GM23338 (cell line): ENCODE measurements around the gene ATRIP. TPM values are rescaled to one million over a fixed set of nuclear protein-coding genes. Genes with fewer than 3 reads are reported as not detected.

Experiments used
- ATAC-seq: fragments of 200-7000 bp; cut with Tn5 transposase; 3 replicates; pipeline ENCODE4 v1.9.1; 2020
- DNase-seq: peaks from one replicate; pipeline ENCODE4 v3.0.0-alpha.2; 2015; ENCODE audit warnings: low spot score
- H2AFZ ChIP-seq: fragments of 200-600 bp; sonication (generic); 2 replicates; pipeline ENCODE4 v1.8.0; 2016; ENCODE audit warnings: antibody characterized with exemption, mild to moderate bottlenecking, moderate library complexity
- H3F3A ChIP-seq: fragments of 200-600 bp; sonication (generic); replicated peaks from 2 replicates; pipeline ENCODE4 v1.8.0; 2017; ENCODE audit warnings: antibody characterized with exemption, mixed run types, low read depth
- H3K27ac ChIP-seq: fragments of 200-600 bp; sonication (generic); 2 replicates; pipeline ENCODE4 v1.6.1; 2016; ENCODE audit warnings: low read depth
- H3K27me3 ChIP-seq: fragments of 200-600 bp; sonication (generic); 2 replicates; pipeline ENCODE4 v1.8.0; 2016; ENCODE audit warnings: mild to moderate bottlenecking, mixed run types, moderate library complexity; ENCODE audit not compliant: insufficient read depth
- H3K36me3 ChIP-seq: fragments of 200-600 bp; sonication (generic); 2 replicates; pipeline ENCODE4 v1.8.0; 2016; ENCODE audit warnings: mild to moderate bottlenecking; ENCODE audit not compliant: insufficient read depth
- H3K4me1 ChIP-seq: fragments of 200-600 bp; sonication (generic); 2 replicates; pipeline ENCODE4 v1.8.0; 2016; ENCODE audit warnings: mild to moderate bottlenecking, moderate library complexity; ENCODE audit not compliant: insufficient read depth
- H3K4me2 ChIP-seq: fragments of 200-600 bp; sonication (generic); 2 replicates; pipeline ENCODE4 v1.7.1; 2017; ENCODE audit warnings: mixed run types
- H3K4me3 ChIP-seq: fragments of 200-600 bp; sonication (generic); 2 replicates; pipeline ENCODE4 v1.6.1; 2016; ENCODE audit warnings: mixed run types
- H3K79me2 ChIP-seq: fragments of 200-600 bp; sonication (generic); replicated peaks from 2 replicates; pipeline ENCODE4 v1.8.0; 2017; ENCODE audit warnings: mild to moderate bottlenecking; ENCODE audit not compliant: insufficient read depth
- H3K9me2 ChIP-seq: fragments of 200-600 bp; sonication (generic); 2 replicates; pipeline ENCODE4 v1.8.0; 2017; ENCODE audit not compliant: insufficient read depth
- H4K20me1 ChIP-seq: fragments of 200-600 bp; sonication (generic); replicated peaks from 2 replicates; pipeline ENCODE4 v1.8.0; 2017; ENCODE audit warnings: mild to moderate bottlenecking; ENCODE audit not compliant: insufficient read depth
- H3K27ac Mint-ChIP-seq: 2 replicates; pipeline ENCODE4 v1.8.0; 2020; ENCODE audit warnings: inconsistent platforms, mild to moderate bottlenecking, moderate library complexity, mixed read lengths
- H3K27me3 Mint-ChIP-seq: 3 replicates; pipeline ENCODE4 v1.8.0; 2022; ENCODE audit warnings: low read depth, mild to moderate bottlenecking, moderate library complexity, mixed read lengths, inconsistent platforms; ENCODE audit not compliant: insufficient read depth, poor library complexity
- H3K36me3 Mint-ChIP-seq: 3 replicates; pipeline ENCODE4 v1.8.0; 2021; ENCODE audit warnings: low read depth, mild to moderate bottlenecking, inconsistent platforms, moderate library complexity, mixed read lengths
- H3K4me1 Mint-ChIP-seq: 3 replicates; pipeline ENCODE4 v1.8.0; 2020; ENCODE audit warnings: mild to moderate bottlenecking, inconsistent platforms, mixed read lengths
- H3K4me3 Mint-ChIP-seq: 3 replicates; pipeline ENCODE4 v1.8.0; 2021; ENCODE audit warnings: moderate library complexity, mild to moderate bottlenecking, inconsistent platforms, mixed read lengths
- H3K9me3 Mint-ChIP-seq: 3 replicates; pipeline ENCODE4 v1.8.0; 2020; ENCODE audit warnings: moderate library complexity, mild to moderate bottlenecking, inconsistent platforms, mixed read lengths
- CREB1 ChIP-seq: fragments of 250-450 bp; sonication (Bioruptor Pico); IDR thresholded peaks from 2 replicates; pipeline ENCODE4 v1.5.0; 2020; ENCODE audit warnings: low read depth, mild to moderate bottlenecking, moderate library complexity
- CTCF ChIP-seq, 2 experiments: fragments of 200-600 bp in 1 of 2; sonication (generic) in 1 of 2; conservative IDR thresholded peaks; 2 replicates each; pipeline versions ENCODE4 v1.5.1 to v1.6.1; 2016 to 2017; ENCODE audit warnings: antibody characterized with exemption in 2 of 2, low read depth in 2 of 2, mild to moderate bottlenecking in 2 of 2, moderate library complexity in 1 of 2
- ETS1 ChIP-seq: IDR thresholded peaks from 2 replicates; pipeline ENCODE4 v1.6.1; 2016; ENCODE audit warnings: antibody characterized with exemption
- POLR2AphosphoS5 ChIP-seq: IDR thresholded peaks from 2 replicates; pipeline ENCODE4 v1.6.1; 2016; ENCODE audit warnings: antibody characterized with exemption, low read depth
- STAT1 ChIP-seq: IDR thresholded peaks from one replicate; pipeline ENCODE4 v1.6.1; 2016; ENCODE audit warnings: antibody characterized with exemption; ENCODE audit not compliant: unreplicated experiment
- ZNF114 ChIP-seq: fragments of 250-450 bp; sonication (Bioruptor Pico); IDR thresholded peaks from 2 replicates; pipeline ENCODE4 v1.5.0; 2020; ENCODE audit warnings: mild to moderate bottlenecking, moderate library complexity
- ZNF331 ChIP-seq: fragments of 250-450 bp; sonication (Bioruptor Pico); IDR thresholded peaks from 2 replicates; pipeline ENCODE4 v1.5.0; 2020; ENCODE audit warnings: low read depth, mild to moderate bottlenecking, moderate library complexity
- polyA plus RNA-seq: library from polyadenylated mRNA; unstranded; fragments of >200 nt; fragmentation: Nextera tagmentation; extraction: Ambion mirVana; gene quantifications from 2 replicates; pipeline ENCODE4 v1.2.1, GENCODE V29; 2016
- total RNA-seq: library from RNA; depleted of rRNA; stranded (reverse); fragments of >200 nt; shearing (Covaris generic); gene quantifications from 2 replicates; pipeline ENCODE4 v1.2.3, GENCODE V29; 2014

Gene ATRIP
- total and polyA plus RNA-seq, 2 experiments from 2014 or later, result 5.8 to 17.3 TPM

DNA sequence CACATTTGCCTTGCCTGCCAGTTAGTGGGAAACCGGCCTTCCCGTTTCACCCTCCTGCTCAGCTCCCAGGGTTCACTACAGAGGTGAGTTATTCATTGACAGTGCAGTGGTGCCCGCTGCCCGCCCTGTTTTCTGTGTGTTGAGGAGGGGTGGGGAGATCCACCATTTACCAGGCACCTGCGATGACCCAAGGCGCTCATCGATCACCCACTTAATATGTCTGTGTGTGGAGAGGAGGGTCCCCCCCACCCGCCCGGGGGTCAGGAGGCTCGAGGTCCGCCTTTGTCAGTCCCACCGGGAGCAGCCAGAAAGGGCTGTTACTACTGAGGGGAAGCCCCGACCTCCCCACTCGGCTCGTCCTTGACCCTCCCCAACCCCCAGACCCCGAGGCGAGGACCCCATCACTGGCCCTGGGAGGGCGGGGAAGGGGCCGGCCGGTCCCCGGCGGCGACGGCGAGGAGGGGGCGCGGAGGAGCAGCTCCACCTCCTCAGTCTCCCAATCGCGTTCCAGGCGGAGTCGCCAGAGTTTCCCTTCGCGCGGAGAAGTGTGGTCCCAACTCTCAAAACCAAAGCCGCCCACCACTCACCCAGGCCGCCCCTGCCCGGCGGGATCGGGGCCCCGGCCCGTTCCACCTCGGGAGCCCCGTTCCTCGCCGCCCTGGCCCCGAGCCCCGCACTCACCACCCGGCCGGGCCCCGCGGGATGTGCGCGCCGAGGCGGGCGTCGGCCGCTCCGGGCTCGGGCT, 17.8 kb upstream of the ATRIP start:
- Histone ChIP-seq H3K4me3 (peak overlapping the region; percentile 84), H3K79me2 (peaks cover 55% of the 10 kb centered on the region), H3K36me3 (peaks cover 10% of the 10 kb centered on the region), H3K4me1 (peaks cover 35% of the 10 kb centered on the region), H3K9me2 (no peaks in the 10 kb centered on the region), H3F3A (peaks cover 28% of the 10 kb centered on the region), H4K20me1 (peaks cover 17% of the 10 kb centered on the region), H2AFZ (no peak overlapping the region), H3K4me2 (peak overlapping the region; percentile 86), H3K27me3 (no peaks in the 10 kb centered on the region), H3K27ac (peak overlapping the region; percentile 81; the same call in 1 of the 2 replicates)
- ATAC-seq (peak; percentile 6), DNase-seq (peak; percentile 64)
- H3K9me3 Mint-ChIP-seq, result peaks cover 3% of the 10 kb centered on the region; the same call in 1 of the 3 replicates
- TF ChIP-seq ZNF114 (no peak), STAT1 (no peak), POLR2AphosphoS5 (peak; percentile 55; the same call in 1 of the 2 replicates)
- H3K27me3 Mint-ChIP-seq, result peaks cover 16% of the 10 kb centered on the region
- H3K4me3 Mint-ChIP-seq, result peak overlapping the region; percentile 86
- peak overlapping the region; percentile 92 for H3K27ac Mint-ChIP-seq
- H3K4me1 Mint-ChIP-seq, result peaks cover 64% of the 10 kb centered on the region
- H3K36me3 Mint-ChIP-seq, result peaks cover 48% of the 10 kb centered on the region

GRCh38 chr3:48429317-48429959, 17.1 kb upstream of the ATRIP start:
- peak overlapping the region; percentile 86 for H3K4me2 ChIP-seq
- H2AFZ ChIP-seq, result no peak overlapping the region
- peak overlapping the region; percentile 99 for H3K27ac ChIP-seq
- Mint-ChIP-seq H3K4me1 (peaks cover 61% of the 10 kb centered on the region), H3K27me3 (peaks cover 14% of the 10 kb centered on the region), H3K36me3 (peaks cover 52% of the 10 kb centered on the region), H3K27ac (peak overlapping the region; percentile 97), H3K9me3 (peaks cover 3% of the 10 kb centered on the region; the same call in 1 of the 3 replicates), H3K4me3 (peak overlapping the region; percentile 88)
- ATAC-seq (peak; percentile 39), DNase-seq (peak; percentile 83)
- peaks cover 35% of the 10 kb centered on the region for H3K4me1 ChIP-seq
- H3K36me3 ChIP-seq, result peaks cover 10% of the 10 kb centered on the region
- peak overlapping the region; percentile 84 for H3K4me3 ChIP-seq
- H3K9me2 ChIP-seq, result no peaks in the 10 kb centered on the region
- H3F3A ChIP-seq, result peaks cover 33% of the 10 kb centered on the region
- H4K20me1 ChIP-seq, result peaks cover 17% of the 10 kb centered on the region
- H3K79me2 ChIP-seq, result peaks cover 53% of the 10 kb centered on the region
- no peaks in the 10 kb centered on the region for H3K27me3 ChIP-seq
- no peak for TF ChIP-seq ZNF331 (CRISPR knock-in tag)

GRCh38 chr3:48429960-48430707, 16.4 kb upstream of the ATRIP start, which contains the start of gene PLXNB1:
TSS of gene PLXNB1 (minus strand) at chr3:48430086. CDS start at chr3:48424611, 5,475 bp downstream.
- peak within 1 kb of the TSS; percentile 99 for H3K27ac ChIP-seq
- Mint-ChIP-seq H3K4me3 (peak within 1 kb of the TSS; percentile 88), H3K27me3 (peaks cover 13% of the 10 kb centered on the region), H3K4me1 (peaks cover 55% of the 10 kb centered on the region), H3K27ac (peak within 1 kb of the TSS; percentile 97), H3K9me3 (peaks cover 3% of the 10 kb centered on the region; the same call in 1 of the 3 replicates), H3K36me3 (peaks cover 49% of the 10 kb centered on the region)
- H3K27me3 ChIP-seq, result no peaks in the 10 kb centered on the region
- DNase-seq (peak; percentile 98), ATAC-seq (peak; percentile 70)
- TF ChIP-seq ZNF331 (CRISPR knock-in tag) (no peak), CREB1 (peak; percentile 24; the same call in 1 of the 2 replicates), POLR2AphosphoS5 (peak; percentile 68), CTCF (conservative IDR thresholded peaks at IDR 0.05; ENCODE audit: low read depth in 2 of 2) (no peak), ETS1 (0 out of 2 replicates have a peak, but pooled peaks have one; percentile 39)
- H2AFZ ChIP-seq, result no peak within 1 kb of the TSS
- peak within 1 kb of the TSS; percentile 86 for H3K4me2 ChIP-seq
- no peaks in the 10 kb centered on the region for H3K9me2 ChIP-seq
- H4K20me1 ChIP-seq, result peaks cover 10% of the 10 kb centered on the region
- peak within 1 kb of the TSS; percentile 84 for H3K4me3 ChIP-seq
- peaks cover 50% of the 10 kb centered on the region for H3K79me2 ChIP-seq
- peaks cover 33% of the 10 kb centered on the region for H3F3A ChIP-seq
- H3K36me3 ChIP-seq, result peaks cover 10% of the 10 kb centered on the region
- peaks cover 35% of the 10 kb centered on the region for H3K4me1 ChIP-seq
